Small intestine (tissue), 7 donors: Measurements from ENCODE around the gene CIAO2B. TPM values are rescaled to one million over a fixed set of nuclear protein-coding genes. Genes with fewer than 3 reads are reported as not detected.

Experiments
- DNase-seq, 2 donors: peaks; one replicate each; pipeline versions ENCODE4 v3.0.0 to v3.0.0-alpha.2; 2013
- FAIRE-seq: peaks from 2 replicates; lab custom pipeline; 2012; peaks lifted over from hg19 to GRCh38; lab: Jason Lieb, UNC
- H3K27ac ChIP-seq, 3 donors: one replicate each; pipeline ENCODE4 v1.5.1; 2013; ENCODE audit warnings: low read length in 2 of 3, mild to moderate bottlenecking in 2 of 3, control low read depth in 1 of 3, inconsistent platforms in 1 of 3, low read depth in 1 of 3, moderate library complexity in 1 of 3
- H3K27me3 ChIP-seq, 3 donors: one replicate each; pipeline ENCODE4 v1.6.1; 2013; ENCODE audit warnings: low read length in 3 of 3, inconsistent platforms in 1 of 3; ENCODE audit not compliant: control insufficient read depth in 3 of 3, insufficient read depth in 3 of 3
- H3K36me3 ChIP-seq, 3 donors: one replicate each; pipeline ENCODE4 v1.6.1; 2013; ENCODE audit warnings: low read length in 3 of 3, inconsistent platforms in 1 of 3, low read depth in 1 of 3, mild to moderate bottlenecking in 1 of 3, moderate library complexity in 1 of 3; ENCODE audit not compliant: control insufficient read depth in 3 of 3, insufficient read depth in 2 of 3
- H3K4me1 ChIP-seq, 3 donors: one replicate each; pipeline ENCODE4 v1.6.1; 2013; ENCODE audit warnings: low read length in 2 of 3, inconsistent platforms in 1 of 3, low read depth in 1 of 3, mild to moderate bottlenecking in 1 of 3, moderate library complexity in 1 of 3; ENCODE audit not compliant: control insufficient read depth in 3 of 3, insufficient read depth in 2 of 3
- H3K4me3 ChIP-seq, 3 donors: one replicate each; pipeline ENCODE4 v1.5.1; 2013; ENCODE audit warnings: low read length in 3 of 3, control low read depth in 1 of 3, inconsistent platforms in 1 of 3, low read depth in 1 of 3, mild to moderate bottlenecking in 1 of 3, moderate library complexity in 1 of 3
- H3K9me3 ChIP-seq, 2 donors: one replicate each; pipeline ENCODE4 v1.6.1; 2013; ENCODE audit warnings: low read depth in 1 of 2, low read length in 1 of 2; ENCODE audit not compliant: control insufficient read depth in 2 of 2, insufficient read depth in 1 of 2
- WGBS, 3 donors: extraction: QIAGEN DNeasy Blood & Tissue Kit; methylation state at CpG; one replicate each; pipeline ENCODE4 v1.1.7; 2013; 5-methylcytosine and 5-hydroxymethylcytosine counted together
- polyA plus RNA-seq, 4 donors: library from polyadenylated mRNA; stranded (reverse) in 3 of 4; unstranded in 1 of 4; fragments of 200-250 nt in 3 of 4; fragments of 120-200 nt in 1 of 4; gene quantifications; one replicate each; pipeline versions ENCODE4 v1.2.1 to v1.2.3, GENCODE V29; 2013
- donor health status: healthy with polysubstance abuse.
- donor health status: control.
- donor health status: control.
- donor health status: Bipolar disorder and iron deficiency.
- donor health status: healthy.

CIAO2B gene
- polyA plus RNA-seq, 4 donors: 79.7 to 274 (median 232) TPM

DNA sequence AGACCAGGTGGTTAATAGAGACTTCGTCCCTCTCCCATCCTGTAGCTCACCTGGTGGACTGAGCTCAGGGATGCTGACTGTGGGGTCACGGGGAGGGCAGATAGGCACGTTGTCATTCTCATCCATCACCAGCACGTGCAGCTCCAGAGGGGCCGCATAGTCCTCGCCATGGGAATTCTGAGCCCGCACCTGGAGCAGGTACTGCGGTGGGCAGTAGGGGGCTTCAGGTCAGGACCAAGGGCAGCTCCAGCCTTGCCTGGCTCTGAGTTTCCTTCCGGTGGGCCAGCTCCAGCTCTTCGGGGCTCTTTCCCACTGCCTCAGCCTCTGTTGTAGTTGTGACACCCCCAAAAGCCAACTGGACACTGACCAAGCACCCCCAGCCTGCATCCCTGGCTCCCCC lies 21.1 kb downstream of the CIAO2B start:
- H3K9me3 ChIP-seq: no peaks in the 10 kb centered on the region
- peaks cover 0 to 3% (median under 1%) of the 10 kb centered on the region in 3 donors for H3K4me1 ChIP-seq
- H3K36me3 ChIP-seq: peaks cover 0 to 2% (median 0%) of the 10 kb centered on the region in 3 donors
- no peaks in the 10 kb centered on the region for H3K27me3 ChIP-seq
- H3K27ac ChIP-seq: no peak overlapping the region
- no peak overlapping the region for H3K4me3 ChIP-seq
- no peak for FAIRE-seq
- DNase-seq: no peak
- WGBS, 3 donors: 53 to 75% (median 69%) methylated on average over 10 of the region's 10 CpGs

DNA sequence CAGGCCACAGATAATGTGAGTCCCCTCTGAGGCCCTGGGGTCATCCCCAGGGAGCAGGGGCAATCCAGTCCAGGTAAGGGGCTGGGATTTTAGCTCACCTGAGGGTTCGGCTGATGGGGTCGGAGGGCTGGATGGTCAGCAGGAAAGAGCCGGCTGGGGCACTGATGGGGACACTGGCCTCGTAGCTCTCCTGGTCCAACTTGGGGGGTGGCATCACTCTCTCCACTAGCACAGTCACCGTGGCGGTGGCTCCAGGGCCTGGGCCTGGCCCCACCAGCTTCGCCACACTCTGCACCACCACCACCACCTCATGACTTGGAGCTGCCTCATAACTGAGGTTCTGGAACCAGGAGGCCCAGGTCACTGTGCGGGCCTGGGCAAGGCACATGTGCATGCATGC lies 22.4 kb downstream of the CIAO2B start:
- peaks cover 0 to 2% (median 0%) of the 10 kb centered on the region in 3 donors for H3K36me3 ChIP-seq
- H3K27ac ChIP-seq: no peak overlapping the region
- H3K4me1 ChIP-seq: peaks cover 0 to 9% (median 0%) of the 10 kb centered on the region in 3 donors
- no peak overlapping the region for H3K4me3 ChIP-seq
- 86 to 96% (median 95%) methylated on average over 8 of the region's 8 CpGs for WGBS, 3 donors
- FAIRE-seq: no peak
- H3K9me3 ChIP-seq: no peaks in the 10 kb centered on the region
- no peak for DNase-seq
- H3K27me3 ChIP-seq: no peaks in the 10 kb centered on the region

DNA sequence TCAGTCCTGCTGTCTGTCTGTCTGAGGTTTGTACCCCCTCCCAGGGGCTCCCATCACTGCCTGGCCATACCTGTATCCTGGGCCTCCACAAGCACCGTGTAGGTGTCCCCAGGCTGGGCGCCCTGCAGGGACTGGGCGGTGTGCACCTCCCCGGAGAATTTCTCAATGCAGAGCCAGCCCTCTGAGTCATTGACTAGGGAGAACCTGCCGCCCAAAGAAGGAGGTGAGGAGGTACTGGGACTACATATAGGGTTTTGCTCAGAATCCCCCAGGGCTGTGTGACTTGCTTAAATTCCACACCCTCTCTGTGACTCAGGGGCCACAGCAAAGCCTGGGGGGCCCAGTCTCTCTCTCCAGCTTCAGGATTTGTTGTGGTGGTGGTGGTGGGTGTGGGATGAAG lies 23.1 kb downstream of the CIAO2B start:
- H3K4me1 ChIP-seq: peaks cover 0 to 13% (median 0%) of the 10 kb centered on the region in 3 donors
- H3K27ac ChIP-seq: no peak overlapping the region
- FAIRE-seq (no peak), DNase-seq (no peak)
- peaks cover 0 to 2% (median 0%) of the 10 kb centered on the region in 3 donors for H3K36me3 ChIP-seq
- WGBS, 3 donors: 53 to 80% (median 77%) methylated on average over 5 of the region's 5 CpGs
- no peak overlapping the region for H3K4me3 ChIP-seq
- no peaks in the 10 kb centered on the region for H3K9me3 ChIP-seq
- H3K27me3 ChIP-seq: no peaks in the 10 kb centered on the region

DNA sequence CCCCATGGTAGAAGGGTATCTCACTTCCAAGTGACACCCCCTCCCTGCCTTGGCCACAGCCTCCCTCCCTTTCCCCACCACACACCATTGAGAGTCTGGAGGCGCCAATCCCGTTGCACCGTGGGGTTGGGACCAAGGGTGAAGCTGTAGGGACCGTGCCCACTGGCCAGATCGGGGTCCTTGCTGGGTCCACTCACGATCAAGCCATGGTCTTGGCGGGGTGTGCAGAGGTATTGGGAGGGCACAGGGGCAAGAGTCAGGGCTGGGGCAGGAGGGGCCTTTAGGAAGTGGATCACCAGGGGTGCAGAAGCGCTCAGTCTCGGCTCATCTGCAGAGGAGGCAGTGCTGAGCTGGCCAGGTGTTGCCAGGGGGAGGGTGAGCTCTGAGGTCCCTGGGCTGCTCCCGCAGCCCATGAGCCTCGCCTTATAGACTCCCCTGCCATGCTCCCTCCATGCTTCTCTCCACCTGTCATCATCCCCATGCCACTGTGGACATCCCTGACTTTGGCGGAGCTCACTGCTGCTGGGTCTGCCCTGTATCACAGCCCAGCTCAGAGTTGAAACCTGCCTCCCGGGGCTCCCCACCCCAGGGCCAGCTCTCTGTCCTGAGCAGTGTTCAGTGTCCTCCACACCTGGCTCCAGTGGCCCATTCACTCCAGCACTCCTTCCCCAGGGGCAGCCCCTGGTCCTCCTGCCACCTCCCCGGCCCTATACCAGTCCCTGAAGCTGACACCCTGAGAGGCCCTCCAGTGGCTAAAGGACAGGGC lies 23.8 kb downstream of the CIAO2B start:
- no peak for FAIRE-seq
- no peak overlapping the region for H3K27ac ChIP-seq

DNA sequence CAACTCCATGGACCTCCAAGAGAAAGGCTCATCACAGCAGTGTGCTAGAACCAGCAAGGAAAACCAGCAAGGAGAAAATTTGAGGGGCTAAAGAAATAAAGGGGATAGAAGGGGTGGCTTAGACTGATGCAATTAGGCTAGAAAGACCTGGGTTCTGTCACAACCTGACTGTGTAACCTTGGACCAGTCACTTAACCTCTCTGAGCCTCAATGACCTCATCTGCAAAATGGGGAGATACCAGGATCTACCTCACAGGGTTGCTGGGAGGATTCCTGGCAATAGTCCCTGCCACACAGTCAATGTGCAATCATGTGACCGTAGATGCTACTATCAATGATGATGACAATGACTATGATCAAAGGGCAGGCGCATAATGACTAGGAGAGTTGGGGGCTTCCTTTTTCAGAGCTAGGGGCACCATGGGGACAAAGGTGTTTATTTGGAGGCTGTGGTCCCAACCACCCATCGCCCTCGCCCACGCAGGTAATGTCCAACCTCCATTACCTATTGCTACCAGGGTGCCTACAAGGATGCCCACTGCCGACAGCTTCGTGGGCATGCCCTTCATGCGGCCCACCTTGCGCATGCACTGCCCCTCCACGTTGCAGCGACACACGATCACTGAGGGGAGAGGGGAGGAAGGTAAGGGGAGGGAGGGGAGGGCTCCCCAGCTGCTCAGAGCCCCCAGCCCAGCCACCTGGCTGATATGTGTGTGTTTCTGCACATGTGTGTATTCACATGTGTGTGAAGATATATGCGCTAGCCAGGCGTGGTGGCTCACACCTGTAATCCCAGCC lies 25.2 kb downstream of the CIAO2B start:
- Histone ChIP-seq H3K27ac (no peak overlapping the region), H3K4me3 (no peak overlapping the region), H3K9me3 (no peaks in the 10 kb centered on the region), H3K36me3 (peaks cover 0 to 6% (median 0%) of the 10 kb centered on the region in 3 donors), H3K27me3 (no peaks in the 10 kb centered on the region), H3K4me1 (peaks cover 3 to 33% (median 8%) of the 10 kb centered on the region in 3 donors)
- no peak for FAIRE-seq
- 88 to 92% (median 92%) methylated on average over 14 of the region's 14 CpGs for WGBS, 3 donors
- no peak for DNase-seq

More for the DNA sequence above, 23.8 kb downstream of the CIAO2B start:
- H3K36me3 ChIP-seq: peaks cover 0 to 2% (median 0%) of the 10 kb centered on the region in 3 donors
- H3K9me3 ChIP-seq: no peaks in the 10 kb centered on the region
- H3K27me3 ChIP-seq: no peaks in the 10 kb centered on the region
- WGBS, 3 donors: 80 to 83% (median 83%) methylated on average over 14 of the region's 14 CpGs
- H3K4me1 ChIP-seq: peaks cover 3 to 19% (median 3%) of the 10 kb centered on the region in 3 donors
- DNase-seq: no peak
- H3K4me3 ChIP-seq: no peak overlapping the region

DNA sequence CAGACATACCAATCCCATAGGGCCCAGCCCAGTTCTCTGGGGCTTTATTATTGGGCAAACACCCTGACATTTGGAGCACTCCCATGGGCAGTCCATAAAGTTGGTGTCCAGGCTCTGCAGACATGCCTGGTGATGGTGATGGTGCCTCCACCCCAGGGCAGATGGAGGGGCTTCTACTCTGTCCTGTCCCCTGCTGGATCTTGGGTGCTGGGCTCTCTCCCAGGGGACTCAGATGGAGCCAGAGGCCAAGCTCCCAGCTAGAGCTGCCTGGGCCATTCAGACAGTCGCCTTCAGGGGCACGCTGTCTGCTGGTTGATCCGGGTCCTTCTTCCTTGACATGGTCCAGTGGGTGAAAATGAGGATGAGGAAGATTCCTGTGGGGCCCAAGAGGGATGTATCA lies 26.1 kb downstream of the CIAO2B start:
- Histone ChIP-seq H3K27me3 (no peaks in the 10 kb centered on the region), H3K9me3 (no peaks in the 10 kb centered on the region), H3K27ac (no peak overlapping the region), H3K4me3 (no peak overlapping the region), H3K36me3 (peaks cover 0 to 6% (median 0%) of the 10 kb centered on the region in 3 donors), H3K4me1 (peaks cover 3 to 42% (median 8%) of the 10 kb centered on the region in 3 donors)
- FAIRE-seq (no peak), DNase-seq (no peak)
- WGBS, 3 donors: 89 to 94% (median 90%) methylated on average over 3 of the region's 3 CpGs

DNA sequence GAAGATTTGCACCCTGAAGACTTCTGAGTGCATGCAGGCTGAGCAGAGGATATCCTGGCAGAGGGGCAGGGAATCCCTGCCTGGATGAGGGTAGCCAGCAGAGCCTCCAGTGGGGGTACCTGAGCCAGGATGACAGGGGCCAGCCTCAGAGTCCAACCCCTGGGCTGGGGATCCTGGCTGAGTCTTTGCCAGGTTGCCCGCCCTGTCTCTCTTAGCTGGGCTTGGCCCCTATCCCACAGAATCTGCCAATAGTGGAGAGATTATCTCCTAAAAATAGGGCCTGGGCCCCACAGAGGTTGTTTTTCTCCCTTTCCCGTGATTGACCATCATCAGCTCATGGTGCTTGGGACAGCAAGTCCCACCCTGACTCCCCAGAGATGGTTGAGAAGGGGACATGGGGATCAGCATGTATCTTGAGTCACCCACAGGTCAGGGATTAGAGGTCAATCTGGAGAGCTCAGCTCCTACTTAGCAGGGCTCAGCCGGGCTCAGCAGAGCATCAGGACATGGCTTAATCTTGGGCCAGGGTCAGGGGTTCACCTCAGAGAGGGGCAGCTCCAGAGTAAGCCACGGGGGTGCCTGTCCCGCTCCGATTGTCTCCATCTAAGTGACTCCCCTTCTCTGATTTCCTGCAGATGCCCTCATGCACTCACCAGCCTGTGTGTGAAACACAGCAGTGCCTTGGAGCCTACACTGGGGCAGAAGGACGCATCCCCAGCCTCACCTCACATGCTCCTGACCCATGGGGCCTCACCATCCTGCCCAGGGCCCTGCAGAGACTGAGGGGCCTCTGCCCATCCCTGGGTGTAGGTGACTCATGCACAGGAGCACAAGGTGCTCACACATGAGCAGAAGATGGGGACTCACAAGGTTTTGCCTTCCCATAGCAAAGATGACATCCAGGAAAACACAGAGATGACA lies 27.0 kb downstream of the CIAO2B start:
- WGBS, 3 donors: 66 to 70% (median 68%) methylated on average over 7 of the region's 7 CpGs

More for the DNA sequence above, 27.0 kb downstream of the CIAO2B start:
- H3K4me1 ChIP-seq: peaks cover 3 to 42% (median 8%) of the 10 kb centered on the region in 3 donors
- DNase-seq (peak in 1 of 2 donors; percentile 54), FAIRE-seq (no peak)
- no peaks in the 10 kb centered on the region for H3K27me3 ChIP-seq
- H3K36me3 ChIP-seq: peaks cover 0 to 6% (median 0%) of the 10 kb centered on the region in 3 donors
- H3K9me3 ChIP-seq: no peaks in the 10 kb centered on the region
- H3K4me3 ChIP-seq: no peak overlapping the region
- H3K27ac ChIP-seq: no peak overlapping the region
